NB4 (cell line): ENCODE results near the gene EXOC3.

Experiments used
- DNase-seq: peaks from one replicate; pipeline ENCODE4 v3.0.0; 2010; ENCODE audit warnings: low read depth
- H3K4me3 ChIP-seq: one replicate; pipeline ENCODE4 v1.5.1; 2011; ENCODE audit warnings: mild to moderate bottlenecking, low read depth, low read length, moderate library complexity
- MYC ChIP-seq: IDR thresholded peaks from 2 replicates; pipeline ENCODE4 v1.6.1; 2011; ENCODE audit warnings: low read depth, low read length
- POLR2A ChIP-seq: IDR thresholded peaks from 2 replicates; pipeline ENCODE4 v1.6.1; 2011; ENCODE audit warnings: mild to moderate bottlenecking; ENCODE audit not compliant: insufficient read length; ENCODE audit errors: extremely low read depth
- TF ChIP-seq, protein P1 (sequence below): IDR thresholded peaks from one replicate; pipeline ENCODE4 v1.5.1; 2012; ENCODE audit warnings: low read depth, low read length
- TF ChIP-seq, protein P2 (sequence below): IDR thresholded peaks from 2 replicates; pipeline ENCODE4 v1.6.1; 2011; ENCODE audit warnings: low read depth, low read length

The EXOC3 gene

DNA sequence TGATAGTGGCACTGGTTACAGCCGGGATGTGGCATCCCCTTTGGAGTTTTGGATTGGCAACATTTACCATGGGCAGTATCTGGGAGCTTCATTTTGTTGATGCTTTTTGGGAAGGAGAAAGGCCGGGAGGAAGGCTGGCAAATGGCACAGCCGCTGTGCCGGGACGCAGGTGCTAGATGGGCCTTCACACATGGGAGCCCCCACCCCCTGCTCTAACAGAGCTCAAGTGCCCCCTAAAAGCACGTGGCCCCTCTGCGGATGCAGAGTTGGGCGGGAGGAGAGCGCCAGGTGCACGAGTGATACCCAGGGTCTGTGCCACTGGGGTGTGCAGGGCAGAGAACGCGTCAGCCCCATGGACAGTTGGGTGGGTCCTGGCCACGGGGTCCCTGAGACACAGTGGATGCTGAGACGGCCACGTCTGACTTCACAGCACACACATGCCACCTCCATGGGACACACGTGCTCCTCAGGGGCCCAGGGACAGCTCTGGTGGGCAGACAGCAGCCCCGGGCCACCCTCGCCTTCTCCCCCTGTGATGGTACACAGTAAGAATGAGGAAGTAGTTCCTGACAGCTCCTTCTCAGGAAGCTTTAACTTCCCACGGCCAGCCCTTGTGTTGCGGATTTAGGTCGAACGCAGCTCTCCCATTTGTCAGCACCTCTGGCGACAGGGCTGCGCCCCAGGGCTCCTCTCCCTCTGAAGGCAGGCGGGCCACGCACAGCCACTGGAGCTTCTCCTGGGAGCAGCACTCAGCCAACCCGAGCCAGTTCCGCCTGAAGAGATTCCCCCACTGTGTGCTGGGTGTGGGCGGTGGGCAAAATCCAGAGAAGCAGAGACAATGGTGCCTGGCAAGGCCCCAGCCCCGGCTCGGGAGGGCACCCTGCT, 70.5 kb downstream of the EXOC3 start:
- TF ChIP-seq, protein P1, sequence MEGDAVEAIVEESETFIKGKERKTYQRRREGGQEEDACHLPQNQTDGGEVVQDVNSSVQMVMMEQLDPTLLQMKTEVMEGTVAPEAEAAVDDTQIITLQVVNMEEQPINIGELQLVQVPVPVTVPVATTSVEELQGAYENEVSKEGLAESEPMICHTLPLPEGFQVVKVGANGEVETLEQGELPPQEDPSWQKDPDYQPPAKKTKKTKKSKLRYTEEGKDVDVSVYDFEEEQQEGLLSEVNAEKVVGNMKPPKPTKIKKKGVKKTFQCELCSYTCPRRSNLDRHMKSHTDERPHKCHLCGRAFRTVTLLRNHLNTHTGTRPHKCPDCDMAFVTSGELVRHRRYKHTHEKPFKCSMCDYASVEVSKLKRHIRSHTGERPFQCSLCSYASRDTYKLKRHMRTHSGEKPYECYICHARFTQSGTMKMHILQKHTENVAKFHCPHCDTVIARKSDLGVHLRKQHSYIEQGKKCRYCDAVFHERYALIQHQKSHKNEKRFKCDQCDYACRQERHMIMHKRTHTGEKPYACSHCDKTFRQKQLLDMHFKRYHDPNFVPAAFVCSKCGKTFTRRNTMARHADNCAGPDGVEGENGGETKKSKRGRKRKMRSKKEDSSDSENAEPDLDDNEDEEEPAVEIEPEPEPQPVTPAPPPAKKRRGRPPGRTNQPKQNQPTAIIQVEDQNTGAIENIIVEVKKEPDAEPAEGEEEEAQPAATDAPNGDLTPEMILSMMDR = no peak
- TF ChIP-seq MYC (no peak), POLR2A (no peak)
- TF ChIP-seq, protein P2, sequence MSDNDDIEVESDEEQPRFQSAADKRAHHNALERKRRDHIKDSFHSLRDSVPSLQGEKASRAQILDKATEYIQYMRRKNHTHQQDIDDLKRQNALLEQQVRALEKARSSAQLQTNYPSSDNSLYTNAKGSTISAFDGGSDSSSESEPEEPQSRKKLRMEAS = peak; percentile 62; the same call in 1 of the 2 replicates
- H3K4me3 ChIP-seq = no peak overlapping the region
- peak; percentile 53 for DNase-seq

DNA sequence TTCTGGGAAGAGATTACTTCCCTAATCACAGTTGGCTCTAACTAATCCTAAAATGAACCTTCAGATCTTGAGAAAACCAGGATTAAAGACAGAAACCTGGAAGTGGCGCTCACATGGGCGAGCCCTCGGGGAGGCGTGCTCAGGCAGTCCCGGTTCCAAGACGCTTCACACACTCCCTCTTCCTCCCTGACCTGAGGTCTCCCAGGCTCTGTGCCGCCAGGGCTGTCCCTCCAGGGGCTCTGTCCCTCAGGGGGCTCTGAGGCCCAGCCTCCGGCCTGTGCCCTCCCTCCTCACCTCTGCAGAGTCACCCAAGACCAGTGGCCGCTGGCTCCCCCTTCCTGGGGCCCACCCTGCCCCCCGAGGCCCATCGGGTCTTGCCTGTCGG, 71.1 kb downstream of the EXOC3 start:
- TF ChIP-seq POLR2A (no peak), MYC (no peak)
- TF ChIP-seq, protein P2 = no peak
- TF ChIP-seq, protein P1 = no peak
- DNase-seq = no peak
- H3K4me3 ChIP-seq = no peak overlapping the region

DNA sequence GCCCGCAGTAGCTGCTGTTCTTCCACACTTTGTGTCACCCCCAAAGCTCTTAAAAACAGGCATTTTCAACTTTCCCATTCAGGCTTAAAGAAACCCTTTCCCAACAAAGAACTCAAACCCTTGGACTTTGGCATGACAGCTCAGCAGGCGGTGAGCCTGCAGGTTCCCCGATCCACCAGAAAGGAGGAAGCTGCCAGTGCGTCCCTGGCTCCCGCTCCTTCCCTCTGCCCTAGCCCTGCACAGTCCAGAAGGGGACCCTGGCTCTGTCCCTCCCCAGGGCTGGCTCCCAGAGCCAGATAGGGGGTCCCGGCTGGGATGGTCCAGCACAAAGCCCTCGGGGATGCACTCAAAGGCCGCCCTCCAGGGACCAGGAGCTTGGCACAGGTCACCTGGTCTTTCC, 71.7 kb downstream of the EXOC3 start:
- TF ChIP-seq, protein P2 = no peak
- no peak for TF ChIP-seq MYC
- TF ChIP-seq POLR2A = no peak
- TF ChIP-seq, protein P1 = no peak
- no peak for DNase-seq
- H3K4me3 ChIP-seq = no peak overlapping the region

DNA sequence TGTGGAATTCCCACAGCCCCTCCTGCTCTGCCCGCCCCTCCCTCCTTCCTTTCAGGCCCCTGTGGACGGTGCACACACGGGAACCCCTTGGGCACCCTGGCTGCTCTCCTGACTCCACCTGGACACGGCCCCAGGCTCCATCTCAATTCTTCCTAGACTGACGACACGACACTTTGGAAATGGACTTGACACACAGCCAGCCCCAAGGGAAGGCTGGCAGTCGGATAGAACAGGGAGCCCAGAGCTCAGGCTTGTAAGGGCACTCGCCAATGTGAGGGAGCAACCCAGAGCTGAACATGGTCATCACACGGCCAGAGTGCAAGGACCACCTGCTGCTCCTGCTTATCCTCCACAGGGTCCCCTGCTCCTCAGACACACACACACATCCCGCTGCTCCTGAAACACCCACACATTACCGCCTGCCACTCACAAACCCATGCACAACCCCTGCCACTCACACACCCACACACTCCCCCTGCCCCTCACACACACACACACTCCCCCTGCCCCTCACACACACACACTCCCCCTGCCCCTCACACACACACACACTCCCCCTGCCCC, 72.4 kb downstream of the EXOC3 start:
- TF ChIP-seq MYC (no peak), POLR2A (no peak)
- DNase-seq = no peak

DNA sequence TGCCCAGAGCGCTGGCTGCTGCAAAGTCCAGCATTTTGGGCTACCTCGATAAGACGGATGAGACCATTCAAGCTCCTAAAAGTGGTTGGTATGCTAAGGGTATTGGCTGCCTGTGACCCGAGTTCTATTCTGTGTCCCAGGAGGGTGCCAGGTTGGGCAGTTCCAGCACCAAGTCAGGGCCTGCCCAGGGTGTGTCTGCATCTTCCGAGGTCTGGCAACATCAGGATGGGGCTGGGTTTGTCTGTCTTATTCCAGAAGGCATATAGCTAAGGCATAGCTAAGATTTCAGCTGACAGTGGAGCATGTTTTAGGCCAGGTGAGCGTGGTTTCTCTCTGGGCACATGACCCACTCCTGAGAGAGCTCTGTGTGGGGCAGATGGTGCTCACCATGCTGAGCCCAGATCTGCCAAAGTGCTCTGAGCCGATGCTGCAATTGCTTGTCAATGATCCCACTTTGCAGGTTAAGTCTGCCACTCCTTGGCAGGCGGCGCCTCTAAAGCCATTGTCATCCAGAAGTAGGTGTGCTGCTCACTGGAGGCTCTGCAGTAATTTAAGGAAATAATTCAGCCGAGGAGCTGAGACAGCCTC, 73.5 kb downstream of the EXOC3 start:
- no peak for TF ChIP-seq POLR2A
- TF ChIP-seq, protein P1 = no peak
- TF ChIP-seq, protein P2 = no peak
- no peak for DNase-seq
- no peak overlapping the region for H3K4me3 ChIP-seq

More for the DNA sequence above, 72.4 kb downstream of the EXOC3 start:
- H3K4me3 ChIP-seq = no peak overlapping the region
